Muscle of arm (tissue), 14 donors: Measurements from ENCODE around the gene NTHL1. TPM values are rescaled to one million over a fixed set of nuclear protein-coding genes. Genes with fewer than 3 reads are reported as not detected.
A peak's percentile ranks its signal among the peaks of the same experiment; 100 is the strongest.

Experiments used
- DNase-seq: peaks from one replicate; pipeline ENCODE4 v3.0.0-alpha.2; 2013
- long read RNA-seq, 11 donors: transcript quantifications; one replicate each; lab custom pipeline, GENCODE V29; 2026
- polyA plus RNA-seq, 12 donors: library from polyadenylated mRNA; unstranded; fragments of 120-200 nt; gene quantifications; one replicate each; pipeline ENCODE4 v1.2.1, GENCODE V29; 2013; ENCODE audit not compliant: insufficient read length in 12 of 12

Gene NTHL1
- polyA plus RNA-seq = 10 to 100 TPM in 7 of 12 donors, 1 to 10 TPM in 4, not detected in 1; 8.4 to 35.5 (median 10.6) TPM
- long read RNA-seq, donor 1, transcript NTHL1-201 (6 exons, 1,067 nt) = major isoform, 13 of 36 reads
- long read RNA-seq, donor 1, partial matches to known transcripts = 19 of 36 reads
- long read RNA-seq, donor 1, other reads (novel, unspliced or antisense) = 0 of 36 reads
- long read RNA-seq, donor 2, transcript NTHL1-201 (6 exons, 1,067 nt) = major isoform, 8 of 8 reads
- long read RNA-seq, donor 2, partial matches to known transcripts = 0 of 8 reads
- long read RNA-seq, donor 2, other reads (novel, unspliced or antisense) = 0 of 8 reads
- long read RNA-seq, donor 3, transcript NTHL1-201 (6 exons, 1,067 nt) = major isoform, 7 of 13 reads
- long read RNA-seq, donor 3, partial matches to known transcripts = 0 of 13 reads
- long read RNA-seq, donor 3, other reads (novel, unspliced or antisense) = 0 of 13 reads
- long read RNA-seq, donor 4, partial matches to known transcripts = 0 of 2 reads
- long read RNA-seq, donor 4, other reads (novel, unspliced or antisense) = 0 of 2 reads
- long read RNA-seq, donor 5, transcript NTHL1-201 (6 exons, 1,067 nt) = major isoform, 7 of 16 reads
- long read RNA-seq, donor 5, partial matches to known transcripts = 6 of 16 reads
- long read RNA-seq, donor 5, other reads (novel, unspliced or antisense) = 0 of 16 reads
- long read RNA-seq, donor 6, partial matches to known transcripts = 0 of 3 reads
- long read RNA-seq, donor 6, other reads (novel, unspliced or antisense) = 0 of 3 reads
- long read RNA-seq, donor 7, partial matches to known transcripts = 0 of 5 reads
- long read RNA-seq, donor 7, other reads (novel, unspliced or antisense) = 0 of 5 reads
- long read RNA-seq, donor 8, partial matches to known transcripts = 0 of 8 reads
- long read RNA-seq, donor 8, other reads (novel, unspliced or antisense) = 0 of 8 reads
- long read RNA-seq, donor 9, partial matches to known transcripts = 0 of 6 reads
- long read RNA-seq, donor 9, other reads (novel, unspliced or antisense) = 0 of 6 reads
- long read RNA-seq, donor 10, transcript NTHL1-201 (6 exons, 1,067 nt) = major isoform, 5 of 6 reads
- long read RNA-seq, donor 10, partial matches to known transcripts = 0 of 6 reads
- long read RNA-seq, donor 10, other reads (novel, unspliced or antisense) = 0 of 6 reads
- long read RNA-seq, donor 11, transcript NTHL1-201 (6 exons, 1,067 nt) = major isoform, 12 of 13 reads
- long read RNA-seq, donor 11, partial matches to known transcripts = 0 of 13 reads
- long read RNA-seq, donor 11, other reads (novel, unspliced or antisense) = 0 of 13 reads

DNA sequence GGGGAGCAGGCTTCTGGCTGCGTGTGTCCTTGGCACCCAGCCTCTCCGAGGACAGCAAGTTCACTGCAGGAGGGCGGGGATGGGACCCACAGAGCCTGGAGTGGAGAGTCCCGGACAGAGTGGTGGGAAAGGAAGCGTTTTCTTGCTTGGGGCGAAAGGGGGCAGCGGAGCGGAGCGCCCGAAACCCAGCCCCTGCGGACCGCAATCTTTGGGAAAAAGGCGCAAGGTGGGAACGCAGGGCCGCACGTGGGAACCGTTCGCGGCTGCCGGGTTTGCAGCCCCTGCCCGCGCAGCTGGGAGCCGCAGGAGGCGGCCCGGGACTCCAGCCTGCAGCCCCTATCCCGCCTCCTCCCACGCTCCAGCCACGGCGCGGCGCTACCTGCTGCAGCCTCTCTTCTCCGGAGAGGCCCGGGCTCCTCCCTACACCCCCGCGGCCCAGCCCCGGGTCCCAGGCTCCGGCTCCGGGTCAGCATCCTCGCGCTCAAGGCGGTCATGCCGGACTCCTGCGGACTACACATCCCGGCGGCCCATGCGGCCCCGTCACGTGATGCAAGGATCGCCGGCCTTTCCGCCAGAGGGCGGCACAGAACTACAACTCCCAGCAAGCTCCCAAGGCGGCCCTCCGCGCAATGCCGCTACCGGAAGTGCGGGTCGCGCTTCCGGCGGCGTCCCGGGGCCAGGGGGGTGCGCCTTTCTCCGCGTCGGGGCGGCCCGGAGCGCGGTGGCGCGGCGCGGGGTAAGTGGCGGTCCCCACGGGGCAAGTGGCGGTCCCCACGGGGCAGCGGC, at the start of gene NTHL1, which contains the start of gene TSC2:
Gene NTHL1 (minus strand): TSS at position 505 of the 786 bp plus-strand sequence. CDS start 11 bp downstream, at position 494.
Gene TSC2 (plus strand): TSS at position 656 of the 786 bp plus-strand sequence. CDS start 631 bp downstream, outside the sequence.
- DNase-seq = peak; percentile 97

DNA sequence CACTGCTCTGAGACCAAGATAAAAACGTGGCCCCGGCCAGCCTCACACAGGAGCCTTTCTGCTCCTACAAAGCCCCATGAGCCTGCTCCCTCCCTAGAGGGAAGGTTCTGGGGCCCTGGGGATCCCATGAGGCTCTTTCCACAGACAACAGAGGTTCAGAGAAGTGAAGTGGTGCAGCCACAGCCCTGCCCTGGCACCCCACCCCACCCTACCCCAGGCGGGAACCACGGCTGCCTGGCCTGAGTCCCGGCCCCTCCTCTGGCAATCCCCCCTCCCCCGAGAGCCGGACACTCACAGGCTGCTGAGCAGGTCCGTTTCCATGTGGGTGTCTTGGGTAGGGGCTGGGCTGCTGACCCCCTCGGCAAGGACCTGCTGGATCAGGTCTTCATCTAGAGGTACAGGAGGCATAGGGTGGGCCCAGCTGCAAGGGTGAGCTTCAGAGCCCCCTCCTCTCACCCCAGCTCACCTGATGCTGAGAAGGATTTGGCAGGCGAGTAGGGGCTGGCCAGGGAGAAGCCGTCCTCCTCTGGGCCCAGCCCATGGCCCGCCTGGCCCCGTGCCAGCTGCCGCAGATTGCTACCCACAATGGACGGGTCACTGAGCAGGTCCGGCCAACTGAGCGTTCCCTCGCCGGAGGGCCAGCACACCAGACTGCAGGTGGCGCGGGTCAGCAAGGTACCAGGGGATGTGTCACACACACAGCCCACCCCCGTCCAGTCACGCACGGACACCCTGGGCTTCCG, 49.4 kb upstream of the NTHL1 start:
- no peak for DNase-seq

DNA sequence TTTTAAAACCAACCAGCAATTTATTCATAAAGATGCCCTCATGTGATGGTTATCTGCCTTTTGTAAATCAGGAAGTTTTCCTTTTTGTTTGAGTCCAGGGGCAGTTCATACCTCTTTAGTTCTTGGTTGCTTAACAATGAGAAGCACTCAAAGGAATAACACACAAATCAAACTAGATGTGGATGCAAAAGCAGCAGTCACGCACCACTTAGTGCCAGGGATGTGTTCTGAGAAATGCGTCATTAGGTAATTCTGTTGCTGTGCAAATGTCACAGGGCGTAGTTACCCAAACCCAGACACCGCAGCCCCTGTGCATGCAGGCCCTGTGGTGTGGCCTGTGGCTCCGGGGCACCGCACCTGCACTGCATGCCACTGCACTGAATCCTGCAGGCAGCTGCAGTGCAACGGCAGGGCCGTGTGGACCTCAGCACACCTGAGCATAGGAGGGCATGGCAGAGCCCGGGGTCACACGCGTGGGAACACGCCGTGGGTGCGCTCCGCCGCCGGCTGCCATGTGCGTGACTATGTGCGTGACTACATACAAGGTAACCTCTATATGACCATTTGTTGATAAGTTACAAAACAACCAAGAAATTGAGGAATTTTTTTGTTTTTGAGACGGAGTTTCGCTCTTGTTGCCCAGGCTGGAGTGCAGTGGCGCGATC, 48.4 kb upstream of the NTHL1 start:
- DNase-seq = no peak

DNA sequence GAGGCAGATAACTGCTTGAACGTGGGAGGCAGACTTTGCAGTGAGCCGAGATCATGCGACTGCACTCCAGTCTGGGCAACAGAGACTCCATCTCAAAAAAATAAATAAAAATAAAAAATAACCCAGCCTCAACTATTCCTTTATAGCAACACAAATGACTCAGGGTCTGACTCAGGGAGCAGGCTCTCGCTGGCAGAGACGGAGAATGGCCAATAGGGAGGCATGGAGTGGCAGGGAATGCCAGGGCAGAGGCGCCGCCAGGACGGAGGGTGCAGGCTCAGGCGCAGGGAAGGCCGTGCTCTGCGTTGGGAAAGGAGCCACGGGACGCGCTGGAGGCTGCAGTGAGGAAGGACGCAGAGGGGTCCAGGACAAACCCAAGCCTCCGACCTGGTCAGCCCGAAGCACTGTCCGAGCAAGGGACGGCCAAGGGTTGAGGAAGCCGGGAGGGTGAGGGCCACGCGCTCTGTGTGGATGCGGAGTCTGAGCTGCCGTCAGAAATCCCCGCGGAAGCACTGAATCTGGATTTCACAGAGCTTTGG, 47.8 kb upstream of the NTHL1 start:
- no peak for DNase-seq

DNA sequence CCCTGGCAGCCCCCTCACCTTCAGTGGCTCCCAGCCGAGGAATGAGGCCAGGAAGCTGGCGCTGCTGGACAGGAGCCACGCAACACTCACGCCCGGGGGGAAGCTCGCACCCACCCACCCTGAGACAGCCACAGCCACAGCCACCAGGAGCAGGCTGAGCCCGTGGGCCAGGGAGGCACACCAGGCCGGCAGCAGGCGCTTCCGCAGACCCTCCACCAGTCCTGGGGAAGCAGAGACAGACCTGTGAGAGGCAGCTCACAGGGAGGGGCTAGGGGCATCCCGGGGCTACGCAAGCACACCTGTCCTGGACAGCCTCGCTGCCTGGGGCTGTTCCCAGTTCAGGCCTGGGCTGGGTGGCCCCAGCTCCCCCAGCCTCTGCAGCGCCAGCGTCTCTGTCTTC, 46.2 kb upstream of the NTHL1 start:
- DNase-seq = no peak

DNA sequence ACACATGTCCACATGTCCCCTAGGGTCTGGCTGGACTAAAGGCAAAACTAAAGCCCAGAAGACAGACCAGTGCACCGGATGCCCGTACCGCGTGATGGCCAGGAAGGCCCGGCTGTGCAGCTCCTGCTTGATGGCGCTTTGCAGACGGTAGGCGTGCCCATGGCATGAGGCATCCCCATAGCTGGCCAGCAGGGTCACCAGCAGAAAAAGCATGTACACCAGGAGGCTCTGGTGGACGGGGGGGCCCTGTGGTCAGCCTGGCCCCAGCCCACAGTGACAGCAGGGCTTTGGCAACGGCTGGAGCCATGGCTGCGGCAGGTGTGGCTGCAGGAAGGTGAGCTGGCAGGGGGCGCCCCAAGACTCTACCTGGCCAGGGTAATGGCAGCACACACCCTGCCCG, 45.2 kb upstream of the NTHL1 start:
- no peak for DNase-seq

DNA sequence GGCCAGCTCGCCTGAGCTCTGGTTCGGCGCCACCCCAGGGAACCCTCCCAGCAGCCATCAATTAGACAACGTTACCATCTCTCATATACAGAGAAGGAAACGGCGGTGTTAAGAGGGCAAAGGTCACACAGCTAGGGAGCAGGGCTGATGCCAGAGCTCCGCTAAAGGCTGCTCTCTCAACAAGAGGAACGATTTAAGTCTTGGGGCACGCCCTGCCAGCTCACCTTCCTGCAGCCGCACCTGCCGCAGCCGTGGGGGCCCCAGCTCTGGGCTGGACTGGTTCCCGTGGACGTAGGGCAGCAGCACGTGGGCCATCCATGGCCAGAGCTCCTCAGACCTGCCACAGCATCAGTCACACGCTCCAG, 44.6 kb upstream of the NTHL1 start:
- no peak for DNase-seq

DNA sequence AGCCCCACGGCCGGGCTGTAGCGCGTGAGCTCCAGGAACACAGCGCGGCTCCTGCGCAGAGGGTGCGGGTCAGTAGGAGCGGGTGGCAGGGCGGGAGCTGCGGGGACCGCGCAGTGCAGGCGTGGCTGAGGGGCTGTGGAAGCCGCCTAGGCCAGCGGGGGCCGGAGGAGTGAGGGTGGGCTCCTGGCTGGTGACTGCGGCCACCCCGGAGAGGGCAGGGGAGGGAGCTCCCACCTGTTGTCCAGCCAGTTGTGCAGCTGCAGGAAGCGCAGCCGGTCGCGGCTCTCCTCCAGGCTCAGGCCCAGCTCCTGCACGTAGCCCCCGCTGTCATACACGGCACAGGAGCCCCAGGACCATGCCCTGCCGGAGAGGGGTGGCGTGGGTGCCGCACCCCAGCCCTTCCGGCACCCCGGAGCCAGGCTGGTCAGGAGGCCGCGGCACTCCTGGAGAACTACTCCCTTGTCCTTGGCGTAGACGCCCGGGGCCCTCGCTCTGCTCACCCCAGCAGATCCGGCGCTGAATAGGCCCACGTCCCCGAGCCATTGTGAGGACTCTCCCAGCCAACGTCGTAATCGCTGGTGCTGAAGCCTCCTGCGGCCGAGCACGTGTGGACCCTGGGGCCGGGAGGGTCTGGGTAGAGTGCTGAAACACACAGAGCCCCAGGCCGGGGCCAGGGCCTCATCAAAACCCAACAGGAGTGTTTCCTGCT, 44.1 kb upstream of the NTHL1 start:
- DNase-seq = no peak

DNA sequence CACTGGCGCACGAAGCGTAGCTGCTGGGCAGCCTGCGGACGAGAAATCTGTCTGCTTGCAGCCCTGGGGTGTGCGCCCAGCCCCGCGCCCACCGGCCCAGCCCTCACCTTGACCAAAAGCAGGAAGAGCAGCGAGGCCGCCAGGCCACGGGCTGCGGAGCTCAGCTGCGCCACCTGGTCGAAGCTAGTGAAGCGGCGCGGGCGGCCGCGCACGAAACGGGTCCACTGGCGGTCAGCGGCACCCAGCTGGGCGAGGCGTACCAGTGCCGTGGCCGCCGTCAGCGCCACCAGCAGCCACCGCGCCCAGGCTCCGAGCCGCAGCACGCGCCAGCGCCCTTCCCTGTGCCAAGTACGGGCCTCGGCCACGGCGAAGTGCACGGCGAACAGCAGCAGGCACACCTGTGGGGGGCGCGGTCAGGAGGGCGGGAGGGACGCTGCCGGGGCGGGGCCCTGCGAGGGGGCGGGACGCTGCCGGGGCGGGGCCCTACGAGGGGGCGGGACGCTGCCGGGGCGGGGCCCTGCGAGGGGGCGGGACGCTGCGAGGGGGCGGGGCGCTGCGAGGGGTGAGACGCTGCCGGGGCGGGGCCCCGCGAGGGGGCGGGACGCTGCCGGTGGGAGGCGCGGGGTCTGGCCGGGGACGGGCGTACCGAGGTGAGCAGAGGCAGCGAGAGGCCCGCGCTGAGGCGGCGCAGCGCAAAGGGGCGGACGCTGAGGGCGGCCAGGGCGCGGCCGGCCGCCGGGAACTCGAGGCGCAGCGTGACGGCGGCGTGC, 43.3 kb upstream of the NTHL1 start:
- DNase-seq = peak; percentile 57

DNA sequence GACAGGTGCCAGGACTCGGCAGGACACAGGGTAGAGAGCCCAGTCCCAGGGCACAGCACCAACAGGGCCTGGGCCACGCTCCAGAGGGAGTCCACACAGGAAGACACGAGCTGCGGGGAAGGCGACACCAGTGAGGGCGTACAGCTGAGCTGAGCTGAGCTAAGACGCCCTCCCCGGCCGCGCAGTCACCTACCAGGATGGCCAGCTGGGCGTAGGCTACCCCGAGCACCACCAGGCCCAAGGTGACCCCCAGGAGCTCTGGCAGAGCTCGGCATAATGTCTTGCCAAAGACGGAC, 42.8 kb upstream of the NTHL1 start:
- no peak for DNase-seq

DNA sequence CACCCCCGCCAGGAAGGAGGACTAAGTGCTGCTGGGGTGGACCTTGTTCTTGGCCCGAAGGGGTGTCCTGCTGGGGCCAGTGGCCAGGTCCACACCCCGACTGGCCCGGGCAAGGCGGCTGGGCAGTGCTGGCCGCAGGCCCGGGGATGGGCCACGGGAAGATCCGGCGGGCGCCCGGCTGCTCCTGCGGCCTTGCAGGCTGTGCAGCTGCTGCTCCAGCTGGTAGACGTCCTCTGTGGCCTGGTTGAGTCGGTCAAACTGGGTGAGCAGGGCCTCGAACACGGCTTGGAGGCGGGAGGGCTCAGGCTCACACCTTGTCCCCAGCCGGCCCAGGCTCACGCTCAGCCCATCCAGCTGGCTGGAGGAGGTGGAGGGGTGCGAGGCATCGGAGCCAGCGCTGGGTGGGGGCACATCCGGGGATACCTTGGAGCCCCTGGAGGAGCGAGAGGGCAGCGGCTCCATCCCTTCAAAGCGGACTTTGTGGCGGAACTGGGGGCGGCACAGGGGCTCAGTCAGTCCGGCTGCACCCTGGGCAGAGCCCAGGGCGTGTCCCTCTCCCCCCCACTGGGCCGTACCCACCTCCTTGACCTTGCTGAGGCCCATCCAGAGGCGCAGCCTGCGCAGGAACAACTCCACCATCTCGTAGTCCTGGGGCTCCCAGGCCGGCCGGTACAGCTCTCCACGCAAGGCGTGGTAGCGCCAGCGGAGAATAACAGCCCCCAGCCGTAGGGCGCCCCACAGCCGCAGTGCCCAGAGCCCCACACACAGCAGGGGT, 42.3 kb upstream of the NTHL1 start:
- DNase-seq = no peak

DNA sequence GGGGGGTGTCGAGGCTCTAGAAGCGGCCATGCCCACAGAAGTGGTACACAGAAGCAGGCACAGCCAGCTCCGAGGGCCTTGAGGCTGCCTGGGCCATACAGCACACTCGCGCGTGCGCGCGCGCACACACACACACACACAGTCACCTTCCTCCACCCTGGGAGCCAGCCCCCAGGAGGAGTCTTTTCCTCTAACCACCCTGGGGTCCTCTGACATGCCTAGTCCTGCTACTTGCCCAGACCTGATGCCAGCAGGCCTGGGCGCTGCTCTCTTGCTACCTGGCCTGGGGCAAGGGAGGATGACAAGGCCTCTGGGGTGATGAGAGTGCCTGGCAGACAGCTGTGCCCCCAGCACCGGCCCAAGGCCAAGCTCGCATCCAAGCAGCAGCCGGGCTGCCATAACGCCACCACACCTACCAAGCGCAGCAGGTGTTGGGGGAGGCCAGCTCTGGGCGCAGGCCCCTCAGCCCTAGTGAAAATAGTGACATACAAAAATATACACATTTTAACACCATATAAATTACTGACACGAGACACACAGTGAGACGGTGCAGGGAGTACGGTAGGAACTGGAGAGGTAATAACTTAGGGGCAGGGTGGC, 41.2 kb upstream of the NTHL1 start:
- DNase-seq = no peak

DNA sequence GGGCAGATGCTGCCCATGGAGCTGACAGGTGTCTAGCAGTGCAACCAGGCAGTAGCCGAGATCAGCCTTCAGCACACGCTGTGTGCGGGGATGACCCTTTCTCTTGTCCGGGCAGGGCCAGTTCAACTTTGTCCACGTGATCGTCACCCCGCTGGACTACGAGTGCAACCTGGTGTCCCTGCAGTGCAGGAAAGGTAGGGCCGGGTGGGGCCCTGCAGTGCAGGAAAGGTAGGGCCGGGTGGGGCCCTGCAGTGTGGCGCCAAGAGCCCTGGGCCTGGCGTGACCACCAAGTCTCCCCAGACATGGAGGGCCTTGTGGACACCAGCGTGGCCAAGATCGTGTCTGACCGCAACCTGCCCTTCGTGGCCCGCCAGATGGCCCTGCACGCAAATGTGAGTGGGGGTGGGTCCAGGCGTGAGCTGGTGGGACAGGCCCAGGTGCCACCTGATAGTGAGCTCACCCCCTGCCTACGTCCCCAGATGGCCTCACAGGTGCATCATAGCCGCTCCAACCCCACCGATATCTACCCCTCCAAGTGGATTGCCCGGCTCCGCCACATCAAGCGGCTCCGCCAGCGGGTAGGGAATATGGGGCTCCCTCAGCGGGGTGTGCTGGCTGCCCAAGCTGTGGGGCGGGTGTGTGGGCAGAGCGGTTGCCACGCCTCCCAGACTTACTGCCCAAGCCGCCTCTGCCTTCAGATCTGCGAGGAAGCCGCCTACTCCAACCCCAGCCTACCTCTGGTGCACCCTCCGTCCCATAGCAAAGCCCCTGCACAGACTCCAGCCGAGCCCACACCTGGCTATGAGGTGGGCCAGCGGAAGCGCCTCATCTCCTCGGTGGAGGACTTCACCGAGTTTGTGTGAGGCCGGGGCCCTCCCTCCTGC, 40.4 kb upstream of the NTHL1 start:
- no peak for DNase-seq

DNA sequence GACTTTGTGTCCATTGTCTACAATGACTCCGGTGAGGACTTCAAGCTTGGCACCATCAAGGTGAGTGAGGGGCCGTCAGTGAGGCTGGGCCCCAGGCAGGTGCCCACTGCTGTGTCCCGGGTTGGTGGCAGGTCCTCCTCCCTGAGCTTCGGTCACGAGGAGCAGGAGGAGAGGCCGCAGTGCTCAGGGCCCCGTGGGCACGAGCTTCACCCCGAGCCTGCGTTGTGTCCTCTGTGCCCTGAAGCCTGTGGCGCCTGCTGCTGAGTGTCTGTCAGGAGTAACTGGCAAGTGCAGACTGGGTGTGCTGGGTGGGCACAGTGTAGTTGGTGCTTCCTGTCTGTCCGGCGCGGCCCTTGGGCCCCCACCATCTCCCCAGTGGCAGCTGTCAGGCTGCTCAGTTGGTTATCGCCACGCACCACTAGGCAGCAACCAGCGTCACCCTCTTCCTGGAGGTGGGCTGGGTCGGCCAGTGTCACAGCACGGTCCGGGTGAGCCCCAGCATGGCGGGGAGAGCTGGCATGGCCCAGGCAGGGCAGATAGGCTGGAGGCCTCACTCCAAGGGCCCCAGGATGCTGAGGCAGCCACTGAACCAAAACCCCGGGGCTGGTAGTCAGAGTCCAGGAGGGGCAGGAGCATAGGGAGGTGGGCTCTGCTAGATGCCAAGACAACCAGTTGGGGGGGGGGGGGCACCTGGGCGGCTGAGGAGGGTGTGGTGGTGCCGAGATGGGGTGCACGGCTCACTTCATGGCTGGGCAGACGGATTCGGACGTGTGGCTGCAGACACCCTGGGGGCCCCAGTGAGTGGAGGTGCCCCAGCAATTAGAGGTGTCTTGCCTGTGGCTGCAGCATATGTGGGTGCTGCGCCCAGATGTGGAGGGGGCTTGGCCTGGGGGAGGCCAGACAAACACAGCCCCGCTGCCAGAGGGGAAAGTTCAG, 39.4 kb upstream of the NTHL1 start:
- no peak for DNase-seq
